CD4-positive, alpha-beta T cell treated with Interleukin-15 for 1 hour (primary cell): ENCODE results near the gene PSMA6.
A peak's percentile ranks its signal among the peaks of the same experiment; 100 is the strongest.
"Not testable (repeated sequence)": the region's sequence is repeated elsewhere in the genome, so short reads cannot be mapped to it uniquely, and the experiment has no call there.

Experiments
- DNase-seq: peaks from one replicate; pipeline ENCODE4 v3.0.0-alpha.2; 2020

The PSMA6 gene

GRCh38 chr14:35285168-35286002 lies 6.8 kb upstream of the PSMA6 start:
- peak; percentile 27 for DNase-seq

GRCh38 chr14:35286003-35286600 lies 6.1 kb upstream of the PSMA6 start:
- DNase-seq: no peak

GRCh38 chr14:35286707-35287106 lies 5.5 kb upstream of the PSMA6 start:
- DNase-seq: no peak

GRCh38 chr14:35287431-35288013 lies 4.7 kb upstream of the PSMA6 start:
- DNase-seq: peak; percentile 26

- DNase-seq: no peak
These were observed 2.6 kb upstream of the PSMA6 start for GRCh38 chr14:35289623-35290022.

- no peak for DNase-seq
These were observed 784 bp downstream of the PSMA6 start for GRCh38 chr14:35292770-35293561.

- no peak for DNase-seq
These were observed 3.6 kb downstream of the PSMA6 start for GRCh38 chr14:35295845-35296161.

GRCh38 chr14:35296545-35296944 lies 4.4 kb downstream of the PSMA6 start:
- DNase-seq: no peak

GRCh38 chr14:35297706-35298105 lies 5.5 kb downstream of the PSMA6 start:
- no peak for DNase-seq

GRCh38 chr14:35298351-35298750 lies 6.2 kb downstream of the PSMA6 start:
- no peak for DNase-seq

GRCh38 chr14:35299708-35300107 lies 7.5 kb downstream of the PSMA6 start:
- no peak for DNase-seq

GRCh38 chr14:35300228-35300627 lies 8.0 kb downstream of the PSMA6 start:
- no peak for DNase-seq

- DNase-seq: not testable (repeated sequence)
These were observed 9.2 kb downstream of the PSMA6 start for GRCh38 chr14:35301334-35301733.

GRCh38 chr14:35301735-35302528 lies 9.8 kb downstream of the PSMA6 start:
- no peak for DNase-seq

GRCh38 chr14:35303149-35303935 lies 11.2 kb downstream of the PSMA6 start:
- DNase-seq: no peak

- DNase-seq: no peak
These were observed 12.8 kb downstream of the PSMA6 start for GRCh38 chr14:35304812-35305462.

GRCh38 chr14:35305633-35306032 lies 13.5 kb downstream of the PSMA6 start:
- DNase-seq: no peak

GRCh38 chr14:35306114-35306513 lies 13.9 kb downstream of the PSMA6 start:
- no peak for DNase-seq

GRCh38 chr14:35317820-35318219 lies 25.6 kb downstream of the PSMA6 start:
- no peak for DNase-seq

- DNase-seq: no peak
These were observed 27.3 kb downstream of the PSMA6 start for GRCh38 chr14:35319509-35319908.

- DNase-seq: no peak
These were observed 28.3 kb downstream of the PSMA6 start for GRCh38 chr14:35320472-35320871.
